Fibroblast of pulmonary artery (primary cell): ENCODE data around the gene NEUROG1.
A peak's percentile ranks its signal among the peaks of the same experiment; 100 is the strongest.

Source experiments
- DNase-seq: peaks from one replicate; pipeline ENCODE4 v3.0.0-alpha.2; 2010; ENCODE audit warnings: low read depth
- H3K4me3 ChIP-seq: replicated peaks from 2 replicates; pipeline ENCODE4 v1.5.1; 2011; ENCODE audit warnings: low read depth, mild to moderate bottlenecking, control low read depth, low read length, moderate library complexity
- TF ChIP-seq, protein P1 (sequence below): IDR thresholded peaks from 2 replicates; pipeline ENCODE4 v1.5.1; 2011; ENCODE audit warnings: mild to moderate bottlenecking, control low read depth, low read length, inconsistent platforms; ENCODE audit errors: missing control alignments

Gene NEUROG1, protein sequence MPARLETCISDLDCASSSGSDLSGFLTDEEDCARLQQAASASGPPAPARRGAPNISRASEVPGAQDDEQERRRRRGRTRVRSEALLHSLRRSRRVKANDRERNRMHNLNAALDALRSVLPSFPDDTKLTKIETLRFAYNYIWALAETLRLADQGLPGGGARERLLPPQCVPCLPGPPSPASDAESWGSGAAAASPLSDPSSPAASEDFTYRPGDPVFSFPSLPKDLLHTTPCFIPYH

DNA sequence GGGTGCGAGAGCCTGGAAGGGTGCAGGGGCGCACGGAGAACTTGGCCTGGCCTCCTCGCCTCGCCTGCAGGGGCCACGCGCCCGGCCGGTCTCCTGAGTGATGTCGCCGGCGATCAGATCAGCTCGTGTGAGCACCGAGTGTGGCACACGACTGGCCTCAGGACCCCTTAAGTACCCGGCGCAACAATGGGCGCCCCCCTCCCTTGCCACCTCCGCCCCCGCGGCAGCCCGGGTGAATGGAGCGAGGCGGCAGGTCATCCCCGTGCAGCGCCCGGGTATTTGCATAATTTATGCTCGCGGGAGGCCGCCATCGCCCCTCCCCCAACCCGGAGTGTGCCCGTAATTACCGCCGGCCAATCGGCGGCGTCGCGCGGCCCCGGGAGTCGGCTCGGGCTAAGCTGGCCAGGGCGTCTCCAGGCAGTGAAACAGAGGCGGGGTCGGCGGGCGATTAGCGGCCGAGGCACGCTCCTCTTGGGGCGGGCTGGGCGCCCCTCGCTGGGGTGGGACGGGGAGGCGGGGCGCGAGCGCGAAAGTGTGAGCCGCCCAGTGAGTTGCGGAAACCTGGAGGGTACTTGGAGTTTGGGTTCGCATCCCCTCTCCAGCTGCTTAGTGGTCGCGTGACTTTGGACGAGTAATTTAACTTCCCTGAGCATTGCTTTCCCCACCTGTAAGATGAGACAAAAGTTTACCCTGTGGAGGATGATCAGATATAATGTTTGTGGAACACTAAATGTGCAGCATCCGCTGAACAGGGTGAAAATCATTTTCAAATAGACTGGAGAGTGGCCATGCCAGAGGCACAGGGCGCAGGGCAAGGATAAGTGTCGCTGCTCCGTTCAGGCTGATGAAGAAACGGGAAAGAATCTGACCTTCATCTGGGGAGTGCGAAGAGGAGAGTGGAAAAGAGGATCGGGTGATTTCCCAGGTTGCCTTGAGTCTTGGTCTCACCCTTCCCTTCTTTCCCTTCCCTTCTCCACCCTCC lies at the start of gene NEUROG1:
Gene NEUROG1, minus strand, starts transcription at position 145 of the 982 bp plus-strand sequence. CDS start 274 bp downstream, outside the sequence.
- no peak for DNase-seq
- no peak within 1 kb of the TSS for H3K4me3 ChIP-seq
- TF ChIP-seq, protein P1, sequence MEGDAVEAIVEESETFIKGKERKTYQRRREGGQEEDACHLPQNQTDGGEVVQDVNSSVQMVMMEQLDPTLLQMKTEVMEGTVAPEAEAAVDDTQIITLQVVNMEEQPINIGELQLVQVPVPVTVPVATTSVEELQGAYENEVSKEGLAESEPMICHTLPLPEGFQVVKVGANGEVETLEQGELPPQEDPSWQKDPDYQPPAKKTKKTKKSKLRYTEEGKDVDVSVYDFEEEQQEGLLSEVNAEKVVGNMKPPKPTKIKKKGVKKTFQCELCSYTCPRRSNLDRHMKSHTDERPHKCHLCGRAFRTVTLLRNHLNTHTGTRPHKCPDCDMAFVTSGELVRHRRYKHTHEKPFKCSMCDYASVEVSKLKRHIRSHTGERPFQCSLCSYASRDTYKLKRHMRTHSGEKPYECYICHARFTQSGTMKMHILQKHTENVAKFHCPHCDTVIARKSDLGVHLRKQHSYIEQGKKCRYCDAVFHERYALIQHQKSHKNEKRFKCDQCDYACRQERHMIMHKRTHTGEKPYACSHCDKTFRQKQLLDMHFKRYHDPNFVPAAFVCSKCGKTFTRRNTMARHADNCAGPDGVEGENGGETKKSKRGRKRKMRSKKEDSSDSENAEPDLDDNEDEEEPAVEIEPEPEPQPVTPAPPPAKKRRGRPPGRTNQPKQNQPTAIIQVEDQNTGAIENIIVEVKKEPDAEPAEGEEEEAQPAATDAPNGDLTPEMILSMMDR = no peak

DNA sequence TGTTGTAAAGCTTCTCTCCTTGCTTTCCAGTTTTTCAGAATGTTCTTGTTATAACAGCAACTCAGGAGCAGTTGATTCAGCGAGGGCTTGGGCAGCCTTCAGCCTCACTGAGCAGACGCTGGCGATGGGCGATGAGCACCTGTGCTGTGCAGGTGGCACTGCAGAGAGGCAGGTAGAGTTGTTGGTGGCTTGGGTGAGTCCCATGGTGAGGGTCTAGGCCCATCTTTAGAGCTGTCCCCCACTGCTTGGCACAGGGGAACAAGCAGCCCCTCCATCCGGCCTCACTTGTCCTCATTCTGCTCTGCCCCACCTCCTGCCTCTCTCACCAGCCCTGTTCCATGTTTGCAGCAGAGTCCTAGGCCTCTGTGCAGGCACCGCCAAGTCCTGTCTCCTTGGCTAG lies 49.2 kb upstream of the NEUROG1 start:
- H3K4me3 ChIP-seq = no peak overlapping the region
- TF ChIP-seq, protein P1 = no peak
- DNase-seq = no peak

DNA sequence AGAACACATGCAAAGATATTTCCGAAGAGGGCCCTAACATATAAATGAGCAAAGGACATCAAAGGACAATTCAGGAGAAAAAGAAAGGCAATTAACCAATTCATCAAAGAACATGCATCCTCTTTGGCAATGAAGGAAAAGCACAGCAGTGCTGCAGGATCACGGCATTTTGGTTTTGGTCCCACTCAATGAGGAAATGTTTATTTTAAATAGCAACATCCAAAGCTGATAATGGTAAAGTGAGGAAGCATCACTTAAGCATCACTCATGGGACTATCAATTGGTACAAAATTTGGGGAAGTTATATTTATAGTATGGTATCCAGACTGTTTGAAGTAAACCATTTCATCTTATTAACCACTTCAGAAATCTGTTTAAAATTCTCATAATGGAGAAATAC lies 48.5 kb upstream of the NEUROG1 start:
- TF ChIP-seq, protein P1 = no peak
- no peak overlapping the region for H3K4me3 ChIP-seq
- no peak for DNase-seq

DNA sequence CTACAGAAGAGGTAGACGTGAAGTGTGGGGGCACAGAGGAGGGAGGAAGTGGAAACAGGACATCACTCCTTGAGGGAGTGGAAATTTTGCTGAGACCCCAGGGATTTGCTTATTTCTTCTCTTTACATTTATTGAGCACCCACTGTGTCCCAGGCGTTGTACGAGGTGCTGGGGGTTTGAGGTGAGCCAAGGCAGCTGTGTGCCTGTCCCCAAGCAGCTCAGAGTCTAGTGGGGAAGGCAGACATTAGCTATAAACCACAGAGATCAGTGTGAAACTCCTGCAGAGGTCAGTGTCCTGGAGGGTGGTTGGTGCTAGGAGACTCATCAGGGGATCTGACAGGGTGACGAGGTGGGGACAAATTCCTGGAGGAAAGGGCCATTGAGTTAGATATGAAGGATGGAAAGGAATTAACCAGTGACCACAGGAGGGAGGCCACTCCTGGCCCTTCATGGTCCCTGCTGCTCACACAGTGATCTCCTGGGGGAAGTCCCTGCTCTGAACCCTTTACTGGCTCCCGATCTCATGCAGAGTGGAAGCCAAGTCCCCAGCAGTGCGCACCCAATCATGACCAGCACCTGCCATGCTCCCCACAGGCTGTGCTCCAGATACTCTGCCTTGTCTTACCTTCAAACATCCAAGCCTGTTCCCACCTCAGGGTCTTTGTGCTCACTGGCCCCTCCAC lies 46.5 kb upstream of the NEUROG1 start:
- H3K4me3 ChIP-seq = no peak overlapping the region
- DNase-seq = no peak
- TF ChIP-seq, protein P1 = no peak

DNA sequence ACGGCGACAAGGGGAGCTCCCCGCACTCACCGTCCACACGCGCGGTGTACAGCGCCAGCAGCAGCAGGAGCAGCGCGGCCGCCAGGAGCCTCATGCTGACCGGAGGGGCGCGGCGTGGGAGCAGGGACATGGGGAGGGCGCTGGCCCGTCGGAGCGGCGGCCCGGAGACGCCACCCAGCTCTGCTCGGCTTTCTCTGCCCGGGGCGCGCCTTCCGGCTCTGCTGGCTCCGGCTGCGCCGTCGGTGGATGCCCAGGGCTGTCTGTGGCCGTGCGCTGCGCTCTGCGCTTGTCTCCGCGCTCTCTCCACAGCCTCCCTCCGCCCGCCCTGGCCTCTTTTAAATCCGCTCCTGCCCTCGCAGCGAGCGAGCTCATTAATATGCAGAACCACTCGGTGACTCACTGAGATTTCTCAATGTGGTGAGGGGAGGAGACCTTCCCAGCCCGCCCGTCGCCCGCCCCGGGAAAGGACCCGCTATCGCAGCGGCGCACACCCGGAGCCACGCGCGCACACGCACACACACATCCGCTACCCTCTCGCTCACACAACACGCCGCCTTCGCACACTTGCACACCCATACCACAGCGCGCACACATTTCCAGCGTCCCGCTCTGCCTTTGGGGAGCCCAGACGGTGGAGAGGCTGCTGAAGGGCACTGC lies 43.0 kb upstream of the NEUROG1 start, which contains the start of gene CXCL14:
Gene CXCL14, minus strand, starts transcription at position 307 of the 657 bp plus-strand sequence. Its CDS starts 213 bp downstream, at position 94.
- DNase-seq = peak; percentile 63
- TF ChIP-seq, protein P1 = no peak
- no peak within 1 kb of the TSS for H3K4me3 ChIP-seq

DNA sequence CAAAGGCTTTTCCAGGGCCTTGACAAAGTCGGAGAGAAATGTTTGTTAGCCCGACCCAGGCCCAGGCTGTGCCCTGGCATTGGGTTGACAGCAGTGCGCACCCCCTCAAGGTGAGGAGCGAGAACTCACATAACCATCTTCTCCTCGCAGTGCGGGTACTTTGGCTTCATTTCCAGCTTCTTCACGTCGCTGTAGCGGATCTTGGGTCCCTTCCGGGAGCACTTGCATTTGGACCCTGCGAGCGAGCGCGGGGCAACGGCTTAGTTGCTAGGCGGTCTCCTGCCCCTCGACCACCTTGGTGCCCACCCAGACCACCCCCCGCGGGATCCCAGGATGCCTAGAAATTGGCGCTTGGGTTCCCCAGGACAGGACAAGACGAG lies 42.5 kb upstream of the NEUROG1 start:
- TF ChIP-seq, protein P1 = no peak
- H3K4me3 ChIP-seq = no peak overlapping the region
- no peak for DNase-seq
